ENCODE data around the gene SELENBP1.

SELENBP1 gene

DNA sequence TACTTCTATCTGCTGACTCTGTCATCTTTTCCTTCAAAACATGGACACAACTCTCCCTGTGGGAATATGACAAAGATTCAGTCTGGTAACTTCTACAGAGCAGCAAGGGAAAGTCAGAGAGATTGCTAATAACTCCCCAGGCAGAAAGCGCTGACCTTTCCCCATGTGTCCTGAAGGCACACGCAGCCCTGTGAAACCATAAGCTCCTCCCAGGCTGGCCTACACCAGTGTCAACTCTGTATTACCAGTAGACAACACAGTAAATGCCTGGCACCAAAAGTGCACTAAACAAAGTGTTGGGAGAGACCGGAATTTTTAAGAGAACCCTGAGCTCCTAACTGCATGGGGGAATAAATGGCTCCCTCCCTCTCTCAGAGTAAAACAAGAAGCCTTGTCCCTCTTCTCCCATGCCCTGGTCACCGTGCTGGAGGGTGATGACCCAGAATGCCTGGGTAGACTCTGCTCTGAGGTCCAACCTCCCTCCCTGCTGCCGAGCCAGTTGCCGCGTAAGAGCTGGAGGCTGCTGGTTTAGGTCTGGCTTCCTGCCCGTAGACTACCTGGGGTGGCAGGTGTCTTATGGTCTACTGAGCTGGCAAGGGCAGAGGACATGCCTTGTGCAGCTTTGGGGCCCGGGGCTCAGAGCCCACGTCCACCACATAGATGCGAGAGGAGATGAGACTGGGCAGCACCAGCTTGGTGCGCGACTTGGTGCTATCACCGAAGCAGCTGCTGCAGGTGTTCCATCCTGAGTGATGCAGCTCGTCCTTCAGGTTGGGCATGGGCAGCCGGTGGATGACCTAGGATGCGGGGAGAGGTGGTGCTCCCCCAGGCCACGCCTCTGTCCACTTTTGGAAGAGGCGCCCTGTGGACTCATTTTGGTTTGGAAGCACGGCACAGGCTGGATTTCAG, 3.9 kb downstream of the SELENBP1 start:
- FAIRE-seq (no peak), DNase-seq (ENCODE audit: insufficient read length, low spot score) (no peak)
- TF ChIP-seq, protein P1, sequence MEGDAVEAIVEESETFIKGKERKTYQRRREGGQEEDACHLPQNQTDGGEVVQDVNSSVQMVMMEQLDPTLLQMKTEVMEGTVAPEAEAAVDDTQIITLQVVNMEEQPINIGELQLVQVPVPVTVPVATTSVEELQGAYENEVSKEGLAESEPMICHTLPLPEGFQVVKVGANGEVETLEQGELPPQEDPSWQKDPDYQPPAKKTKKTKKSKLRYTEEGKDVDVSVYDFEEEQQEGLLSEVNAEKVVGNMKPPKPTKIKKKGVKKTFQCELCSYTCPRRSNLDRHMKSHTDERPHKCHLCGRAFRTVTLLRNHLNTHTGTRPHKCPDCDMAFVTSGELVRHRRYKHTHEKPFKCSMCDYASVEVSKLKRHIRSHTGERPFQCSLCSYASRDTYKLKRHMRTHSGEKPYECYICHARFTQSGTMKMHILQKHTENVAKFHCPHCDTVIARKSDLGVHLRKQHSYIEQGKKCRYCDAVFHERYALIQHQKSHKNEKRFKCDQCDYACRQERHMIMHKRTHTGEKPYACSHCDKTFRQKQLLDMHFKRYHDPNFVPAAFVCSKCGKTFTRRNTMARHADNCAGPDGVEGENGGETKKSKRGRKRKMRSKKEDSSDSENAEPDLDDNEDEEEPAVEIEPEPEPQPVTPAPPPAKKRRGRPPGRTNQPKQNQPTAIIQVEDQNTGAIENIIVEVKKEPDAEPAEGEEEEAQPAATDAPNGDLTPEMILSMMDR (IDR thresholded peaks at IDR 0.05; ENCODE audit: insufficient read depth, missing control alignments) = no peak

DNA sequence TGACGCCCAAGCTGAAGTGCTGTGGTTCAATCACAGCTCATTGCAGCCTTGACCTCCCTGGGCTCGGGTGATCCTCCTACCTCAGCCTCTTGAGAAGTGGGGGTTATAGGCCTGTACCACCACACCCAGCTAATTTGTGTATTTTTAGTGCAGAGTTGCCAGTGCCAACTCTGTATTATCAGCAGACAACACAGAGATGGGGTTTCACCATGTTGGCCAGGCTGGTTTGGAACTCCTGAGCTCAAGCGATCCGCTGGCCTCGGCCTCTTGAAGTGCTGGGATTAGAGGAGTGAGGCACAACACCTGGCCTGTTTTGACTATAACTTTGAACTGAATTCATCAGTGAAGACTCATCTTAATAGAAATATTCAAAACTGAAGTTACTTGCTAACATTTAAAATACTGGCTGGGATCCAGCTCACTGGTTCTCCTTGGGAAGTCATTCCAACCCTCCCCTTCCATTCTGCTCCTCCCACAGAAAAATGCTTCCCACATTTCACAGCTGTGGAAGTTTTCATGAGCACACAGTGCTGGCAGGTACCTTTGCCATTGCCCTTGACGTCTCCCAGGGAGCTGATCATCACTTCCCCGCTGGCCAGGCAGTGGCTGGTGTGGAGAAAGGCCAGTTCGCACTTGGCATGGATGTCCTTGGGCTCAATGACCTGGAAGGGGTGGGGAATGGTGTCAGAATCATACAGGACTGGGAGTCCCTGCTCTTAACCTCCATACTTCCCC, 4.7 kb downstream of the SELENBP1 start:
- DNase-seq (ENCODE audit: insufficient read length, low spot score) = no peak
- FAIRE-seq = no peak
- TF ChIP-seq, protein P1 (IDR thresholded peaks at IDR 0.05; ENCODE audit: insufficient read depth, missing control alignments) = no peak

DNA sequence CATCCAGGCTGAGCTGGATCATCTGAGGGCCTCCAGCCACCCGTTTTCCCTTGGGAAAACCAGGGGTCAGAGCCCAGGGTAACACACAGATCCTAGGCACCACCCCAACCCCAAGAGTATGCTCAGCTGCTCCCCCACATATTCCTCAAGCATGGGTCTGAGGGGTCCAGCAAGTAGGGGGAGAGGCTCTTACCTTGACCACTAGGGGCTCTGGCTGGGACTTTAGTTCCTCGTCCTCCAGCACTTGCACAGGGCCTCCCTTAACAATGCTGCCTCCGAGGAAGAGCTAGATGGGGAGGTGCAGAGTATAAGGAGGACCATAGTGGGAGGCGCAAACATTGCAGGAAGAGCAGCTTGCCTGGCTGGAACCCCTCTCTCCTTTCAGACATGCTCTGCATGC, 7.5 kb downstream of the SELENBP1 start:
- FAIRE-seq (no peak), DNase-seq (ENCODE audit: insufficient read length, low spot score) (no peak)
- TF ChIP-seq, protein P1 (IDR thresholded peaks at IDR 0.05; ENCODE audit: insufficient read depth, missing control alignments) = no peak

DNA sequence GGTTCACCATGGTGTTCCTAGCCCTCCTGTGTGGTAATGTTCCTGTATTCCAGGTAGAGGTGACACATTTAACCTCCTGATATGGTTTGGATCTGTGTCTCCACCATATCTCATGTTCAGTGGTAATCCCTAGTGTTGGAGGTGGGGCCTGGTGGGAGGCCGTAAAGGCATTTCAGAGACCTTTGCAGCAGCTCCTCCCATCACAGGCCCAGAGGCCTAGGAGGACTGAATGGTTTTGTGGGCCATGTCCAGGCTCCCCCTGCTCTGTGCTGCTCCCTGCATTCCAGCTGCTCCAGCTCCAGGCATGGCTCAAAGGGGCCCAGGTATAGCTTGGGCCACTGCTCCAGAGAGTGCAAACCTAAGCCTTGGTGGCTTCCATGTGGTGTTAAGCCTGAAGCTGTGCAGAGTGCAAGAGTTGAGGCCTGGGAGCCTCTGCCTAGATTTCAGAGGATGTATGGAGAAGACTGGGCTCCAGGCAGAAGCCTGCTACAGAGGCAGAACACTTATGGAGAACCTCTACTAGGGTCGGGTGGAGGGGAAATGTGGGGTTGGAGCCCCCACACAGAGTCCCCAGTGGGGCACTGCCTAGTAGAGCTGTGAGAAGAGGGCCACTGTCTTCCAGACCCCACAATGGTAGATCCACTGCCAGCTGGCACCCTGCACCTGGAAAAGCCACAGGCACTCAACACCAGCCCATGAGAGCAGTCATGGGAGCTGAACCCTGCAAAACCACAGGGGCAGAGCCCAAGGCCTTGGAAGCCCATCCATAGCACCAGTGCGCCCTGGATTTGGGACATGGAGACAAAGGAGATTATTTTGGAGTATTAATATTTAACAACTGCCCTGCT, 10.0 kb downstream of the SELENBP1 start:
- FAIRE-seq (no peak), DNase-seq (ENCODE audit: insufficient read length, low spot score) (no peak)
- TF ChIP-seq, protein P1 (IDR thresholded peaks at IDR 0.05; ENCODE audit: insufficient read depth, missing control alignments) = no peak

DNA sequence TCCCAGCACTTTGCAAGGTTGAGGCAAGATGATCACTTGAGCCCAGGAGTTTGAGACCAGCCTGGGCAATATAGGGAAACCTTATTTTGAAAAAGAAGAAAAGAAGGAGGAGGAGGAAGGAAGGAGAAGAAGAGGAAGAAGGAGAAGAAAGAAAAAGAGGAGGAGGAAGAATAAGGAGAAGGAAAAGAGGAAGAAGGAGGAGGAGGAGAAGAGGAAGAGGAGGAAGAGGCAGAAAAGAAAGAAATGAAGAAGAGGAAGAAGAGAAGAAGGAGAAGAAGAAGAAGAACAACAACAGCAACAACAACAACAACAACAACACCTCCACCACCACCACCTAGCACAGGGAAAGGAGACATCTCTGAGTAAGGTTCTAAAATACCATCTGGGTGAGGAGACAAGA, 10.6 kb downstream of the SELENBP1 start:
- FAIRE-seq (no peak), DNase-seq (ENCODE audit: insufficient read length, low spot score) (no peak)
- TF ChIP-seq, protein P1 (IDR thresholded peaks at IDR 0.05; ENCODE audit: insufficient read depth, missing control alignments) = no peak

DNA sequence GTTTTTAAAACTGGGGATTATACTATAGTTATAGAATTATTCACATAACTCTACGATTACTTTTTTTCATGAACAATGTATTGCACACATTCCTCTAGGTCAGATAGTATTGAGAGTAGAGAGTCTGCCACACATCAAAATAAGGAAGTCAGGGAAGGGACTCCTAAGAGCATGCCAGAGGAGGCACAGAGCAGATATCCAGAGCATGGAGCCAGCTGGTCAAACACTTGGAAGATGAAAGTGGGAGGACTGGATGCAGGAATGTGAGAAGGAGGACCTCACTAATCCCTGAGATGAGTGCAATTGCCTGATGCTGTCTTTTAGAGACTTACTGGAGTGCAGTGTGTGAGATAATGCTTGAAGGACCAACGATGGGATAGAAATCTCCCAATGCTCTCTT, 15.8 kb downstream of the SELENBP1 start:
- FAIRE-seq = no peak
- TF ChIP-seq, protein P1 (IDR thresholded peaks at IDR 0.05; ENCODE audit: insufficient read depth, missing control alignments) = no peak
- no peak for DNase-seq (ENCODE audit: insufficient read length, low spot score)
